GM03348 (cell line): ENCODE results near the gene UACA.

Experiments
- DNase-seq: peaks from one replicate; pipeline ENCODE4 v3.0.0; 2012; ENCODE audit warnings: low spot score

The UACA gene

DNA sequence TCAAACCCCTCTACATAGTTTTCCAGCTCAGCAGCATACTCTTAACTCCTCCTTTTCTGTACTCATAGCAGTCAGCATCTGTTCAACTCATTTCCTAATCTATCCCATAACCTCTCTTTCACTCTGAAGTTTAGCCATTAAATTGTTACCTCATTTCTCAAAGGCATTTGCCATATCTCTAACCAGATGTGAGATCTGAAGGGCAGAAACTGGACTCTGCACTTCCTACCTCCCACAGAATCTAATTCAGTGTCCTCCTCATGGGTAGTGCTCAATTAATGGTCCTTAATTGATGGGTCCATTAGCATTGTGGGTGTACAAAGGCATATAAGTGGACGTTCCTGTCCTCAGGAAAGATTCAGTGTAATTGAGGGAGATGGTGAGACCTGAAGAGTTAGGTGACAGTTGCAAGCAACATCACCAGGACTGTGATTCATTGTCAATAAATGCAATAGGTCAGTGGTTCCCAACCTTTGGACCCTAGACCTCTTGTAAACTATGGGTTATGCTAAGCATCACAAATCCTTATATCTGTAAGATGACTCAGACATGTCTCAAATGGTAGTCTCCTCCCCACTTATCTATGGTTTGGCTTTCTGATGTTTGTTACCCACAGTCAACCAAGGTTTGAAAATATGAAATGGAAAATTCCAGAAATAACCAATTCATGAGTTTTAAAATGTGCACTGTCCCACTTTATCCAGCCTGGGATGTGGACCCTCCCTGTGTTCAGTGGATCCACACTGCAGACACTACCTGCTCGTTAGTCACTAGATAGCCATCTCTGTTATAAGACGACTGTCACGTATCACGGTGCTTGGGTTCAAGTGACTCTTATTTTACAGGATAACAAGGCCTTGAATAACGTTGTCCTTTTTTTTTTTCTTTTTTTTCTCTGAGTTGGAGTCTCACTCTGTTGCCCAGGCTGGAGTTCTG lies 25.0 kb upstream of the UACA start:
- DNase-seq: peak; percentile 61

DNA sequence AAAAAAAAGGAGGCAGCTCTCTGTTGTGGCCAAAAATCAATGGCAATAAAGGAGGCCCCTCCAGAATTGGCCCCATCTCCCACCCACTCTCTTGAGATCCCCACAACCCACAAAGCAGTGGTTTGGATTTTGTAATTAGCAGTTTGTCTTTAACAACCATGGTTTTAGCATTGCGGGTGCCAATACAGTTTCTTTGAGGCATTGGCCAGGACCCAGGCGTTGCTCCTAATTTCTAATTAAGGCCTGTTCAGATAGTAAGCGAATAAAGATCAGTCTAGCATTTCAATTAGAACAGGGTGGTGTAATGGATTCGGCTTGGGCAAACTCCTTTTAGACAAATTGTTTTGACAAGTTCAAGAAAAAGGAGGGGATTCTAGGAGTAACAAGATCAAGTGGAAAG lies 23.6 kb upstream of the UACA start:
- DNase-seq: no peak

- DNase-seq: peak; percentile 20
Measured at GRCh38 chr15:70783610-70784022, 20.3 kb upstream of the UACA start.

DNA sequence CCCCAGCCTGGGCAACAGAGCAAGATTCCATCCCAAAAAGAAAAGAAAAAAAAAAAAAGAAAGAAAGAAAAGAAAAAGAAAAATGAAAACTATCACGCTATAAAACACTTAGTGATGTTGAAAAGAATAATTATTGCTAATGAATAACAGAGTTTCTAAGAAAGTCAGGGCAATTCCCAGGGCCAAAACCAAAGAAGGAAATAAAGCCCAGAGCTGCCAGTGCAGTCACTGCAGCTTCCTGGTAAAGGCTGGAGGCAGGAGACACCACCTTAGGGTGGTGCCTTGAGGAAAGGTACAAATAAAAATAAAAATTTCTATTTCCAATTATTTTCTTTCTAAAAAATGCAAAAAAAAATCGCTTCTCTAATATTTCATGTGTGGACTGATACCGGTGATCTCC lies 19.7 kb upstream of the UACA start:
- no peak for DNase-seq

DNA sequence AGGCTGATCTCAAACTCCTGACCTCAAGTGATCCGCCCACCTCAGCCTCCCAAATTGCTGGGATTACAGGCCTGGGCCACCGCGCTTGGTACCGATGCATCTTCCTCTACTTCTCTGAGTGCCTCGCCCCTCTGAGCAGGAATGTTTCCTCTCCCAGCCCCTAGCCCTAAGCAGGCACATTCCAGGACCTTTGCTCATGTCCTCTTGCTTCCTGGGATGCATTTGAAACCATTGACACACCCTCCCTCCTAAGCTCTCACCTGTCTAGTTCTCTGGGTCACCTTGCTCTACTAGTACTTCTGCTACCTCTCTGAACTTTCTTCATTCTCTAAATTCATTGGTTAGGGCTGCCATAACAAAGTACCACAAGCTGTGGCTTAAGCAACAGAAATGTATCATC lies 17.9 kb upstream of the UACA start:
- DNase-seq: no peak

DNA sequence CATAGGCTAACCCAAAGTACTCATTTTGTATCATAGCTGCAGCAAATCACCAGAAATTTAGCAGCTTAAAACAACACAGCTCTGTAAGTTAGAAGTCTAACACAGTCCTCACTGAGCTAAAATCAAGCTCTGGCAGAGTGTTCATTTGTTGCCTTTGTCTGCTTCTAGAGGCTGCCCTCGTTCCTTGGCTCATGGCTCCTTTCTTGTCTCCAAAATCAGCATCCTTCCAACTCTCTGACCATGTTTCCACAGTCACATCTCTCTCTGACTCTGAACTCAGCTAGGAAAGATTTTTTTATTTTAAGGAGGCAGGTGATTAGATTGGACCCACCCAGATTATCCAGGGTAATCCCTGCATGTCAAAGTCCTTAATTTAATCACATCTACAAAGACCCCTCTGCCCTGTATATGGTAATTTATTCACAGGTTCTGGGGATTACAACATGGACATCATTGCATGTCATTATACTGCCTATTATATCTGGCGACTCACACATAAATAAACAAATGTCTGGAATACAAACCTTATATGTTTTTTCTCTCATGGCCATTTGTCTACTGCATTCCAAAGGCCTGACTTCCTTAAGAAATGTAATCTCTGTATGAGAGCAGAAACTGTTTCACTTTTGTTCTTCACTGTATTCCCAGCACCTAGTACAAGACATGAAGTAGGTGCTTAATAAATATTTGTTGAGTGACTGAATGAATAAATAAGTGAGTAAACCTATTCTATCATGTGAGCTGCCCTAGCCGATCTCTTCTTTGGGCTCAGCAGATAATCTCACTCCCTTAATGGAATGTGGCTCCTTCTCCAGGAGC lies 15.1 kb upstream of the UACA start:
- peak; percentile 44 for DNase-seq

- no peak for DNase-seq
Measured at GRCh38 chr15:70777170-70777926, 14.0 kb upstream of the UACA start.

DNA sequence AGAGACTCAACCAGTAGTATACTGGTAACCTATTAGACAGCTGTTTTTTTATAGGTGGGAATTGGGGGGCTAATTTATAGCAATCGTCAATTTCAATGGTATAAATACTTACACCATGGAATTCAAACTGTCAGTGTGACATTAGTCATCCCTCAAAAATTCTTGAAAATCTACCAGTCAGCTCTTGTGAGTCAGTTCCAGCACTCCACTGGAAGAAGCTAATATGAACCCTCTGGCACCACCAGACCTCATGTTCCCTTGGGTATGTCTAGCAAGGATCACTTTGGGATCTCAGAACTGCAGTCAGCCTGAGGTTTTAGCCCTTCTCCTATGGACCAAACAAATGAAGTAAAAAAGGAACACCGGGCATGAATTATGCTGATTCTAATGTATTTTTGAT lies 11.8 kb upstream of the UACA start:
- peak; percentile 83 for DNase-seq

DNA sequence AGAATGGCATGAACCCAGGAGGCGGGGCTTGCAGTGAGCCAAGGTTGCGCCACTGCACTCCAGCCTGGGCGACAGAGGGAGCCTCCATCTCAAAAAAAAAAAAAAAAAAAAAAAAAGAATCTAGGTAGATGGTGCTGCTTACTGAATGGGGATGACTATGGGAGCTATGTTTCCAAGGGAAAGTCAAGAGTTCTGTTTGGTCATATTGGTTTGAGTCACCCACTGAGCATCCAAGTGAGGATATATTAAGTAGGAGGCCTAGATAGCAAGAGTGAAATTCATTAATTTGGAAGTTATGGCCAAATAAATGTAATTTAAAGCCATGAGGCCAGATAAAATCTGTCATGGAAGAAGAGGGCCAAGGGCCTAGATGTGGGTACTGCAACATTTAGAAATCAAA lies 9.0 kb upstream of the UACA start:
- peak; percentile 30 for DNase-seq

DNA sequence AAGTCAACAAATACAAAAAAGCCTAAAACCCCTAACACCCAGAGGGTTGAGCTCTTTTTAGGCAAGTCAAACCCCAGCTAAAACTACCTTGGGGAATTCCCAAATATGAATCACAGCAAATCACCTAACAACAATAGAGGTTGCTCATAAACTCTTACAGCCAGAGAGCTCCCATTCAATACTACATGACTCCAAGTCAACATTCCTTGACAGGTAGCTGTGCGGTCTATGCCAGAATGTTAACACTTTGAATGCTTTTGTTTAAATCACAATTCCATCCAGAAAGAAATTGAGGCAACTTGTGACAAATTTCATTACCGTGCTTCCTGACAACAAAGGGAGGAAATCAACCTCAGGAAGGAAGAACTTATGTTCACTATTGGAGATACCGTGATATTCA lies 7.5 kb upstream of the UACA start:
- DNase-seq: no peak

- no peak for DNase-seq
Measured at GRCh38 chr15:70768257-70768883, 5.0 kb upstream of the UACA start.

GRCh38 chr15:70767667-70768066 lies 4.3 kb upstream of the UACA start:
- no peak for DNase-seq

- no peak for DNase-seq
Measured at GRCh38 chr15:70766597-70766996, 3.2 kb upstream of the UACA start.

DNA sequence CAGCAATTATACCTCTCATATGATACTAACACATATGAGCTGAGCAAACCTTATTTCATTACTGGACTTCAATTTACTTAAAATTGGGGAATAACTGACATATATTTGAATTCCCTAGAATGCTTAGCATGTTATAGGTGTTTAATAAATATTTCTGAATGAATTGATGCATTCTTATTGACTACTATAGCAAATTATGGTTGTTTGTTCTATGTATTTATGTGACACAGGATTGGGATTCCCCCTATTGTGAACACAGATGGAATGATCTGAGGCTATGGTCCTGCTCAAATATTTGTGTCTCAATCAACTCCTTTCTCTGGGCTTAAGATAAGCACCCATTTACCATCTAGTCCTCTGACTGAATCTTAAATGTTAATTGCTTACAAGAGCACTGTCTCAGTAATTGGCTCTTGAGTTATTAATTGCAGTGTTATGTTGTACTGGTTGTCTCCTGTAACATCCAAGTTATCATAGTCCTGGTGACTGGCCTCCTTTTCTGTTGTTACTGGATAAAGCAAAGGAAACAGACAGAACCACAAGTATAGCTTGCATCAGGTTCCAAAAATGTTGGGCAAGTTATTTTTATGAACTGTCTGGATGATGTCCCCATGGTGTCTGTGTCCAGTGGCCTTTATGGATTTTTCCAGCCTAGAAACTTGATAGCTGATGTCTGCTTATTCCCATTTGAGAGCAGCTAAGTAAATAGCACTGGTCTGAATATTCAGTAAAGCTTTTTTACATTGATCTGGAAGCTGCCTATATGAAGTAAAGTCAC lies 2.3 kb upstream of the UACA start:
- DNase-seq: peak; percentile 62

- DNase-seq: no peak
Measured at GRCh38 chr15:70763950-70764730, 782 bp upstream of the UACA start.

DNA sequence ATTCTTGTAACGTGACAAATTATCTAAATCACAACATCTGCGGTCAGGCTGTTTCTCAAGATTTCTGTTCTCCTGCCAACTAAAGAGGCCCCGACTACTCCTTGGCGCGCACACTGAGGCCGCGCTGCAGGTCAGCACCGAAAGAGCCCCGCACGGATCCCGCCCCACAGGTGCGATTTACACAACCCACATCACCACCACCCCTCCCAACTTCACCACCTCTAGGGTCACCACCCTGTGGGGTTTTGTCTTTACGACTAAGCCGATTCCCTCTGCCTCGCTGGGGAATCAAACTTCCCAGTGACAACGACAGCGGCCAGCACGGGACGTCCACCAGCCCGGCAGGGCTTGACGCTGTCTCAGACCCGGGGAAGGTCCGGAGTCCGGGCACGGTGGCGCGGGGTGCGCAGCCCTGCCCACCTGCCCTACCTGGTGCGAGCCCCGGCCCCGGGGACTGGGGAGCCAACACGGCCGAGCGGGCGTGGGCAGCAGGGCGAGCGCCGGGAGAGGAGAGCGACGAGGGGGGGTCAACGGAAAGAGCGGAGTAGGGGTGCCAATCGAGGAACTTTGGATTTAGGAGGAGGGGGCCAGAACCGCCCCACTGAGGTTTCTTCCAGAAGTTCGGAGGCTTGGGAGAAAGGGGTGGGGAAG lies 764 bp downstream of the UACA start:
- peak; percentile 67 for DNase-seq

- DNase-seq: no peak
Measured at GRCh38 chr15:70761931-70762468, 1.4 kb downstream of the UACA start.

DNA sequence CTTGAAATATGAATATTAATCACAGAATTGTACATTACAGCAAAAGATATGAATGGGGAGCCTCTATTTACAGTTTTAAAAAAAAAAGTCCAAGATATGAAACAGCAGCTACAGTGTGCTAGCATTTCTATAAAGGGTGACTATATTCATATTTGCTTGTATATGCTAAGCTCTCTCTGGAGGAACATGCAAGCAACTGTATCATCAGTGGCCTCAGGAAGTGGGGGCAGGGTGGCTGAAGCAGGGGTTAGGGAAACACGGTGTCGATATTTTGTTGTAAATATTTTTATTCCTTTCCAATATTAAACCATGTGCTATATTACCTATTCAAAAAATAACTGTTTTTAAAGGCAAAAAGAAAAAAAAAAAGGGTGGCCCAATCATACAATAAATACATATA lies 2.3 kb downstream of the UACA start:
- no peak for DNase-seq

- DNase-seq: no peak
Measured at GRCh38 chr15:70758790-70759462, 4.4 kb downstream of the UACA start.
